NOMO-1 treated with DMSO at 0.1 percent for 48 hours (cell line): Measurements from ENCODE around the gene AGAP1.
A peak's percentile ranks its signal among the peaks of the same experiment; 100 is the strongest.
"Not testable (repeated sequence)": the region's sequence is repeated elsewhere in the genome, so short reads cannot be mapped to it uniquely, and the experiment has no call there.

Experiments
- DNase-seq: peaks from one replicate; lab custom pipeline; 2025; ENCODE audit not compliant: unreplicated experiment; lab: John Stamatoyannopoulos, UW

AGAP1 gene

GRCh38 chr2:235930701-235931100, 436.9 kb downstream of the AGAP1 start:
- no peak for DNase-seq

GRCh38 chr2:235931676-235932075, 437.8 kb downstream of the AGAP1 start:
- no peak for DNase-seq

- DNase-seq = no peak
Observed at GRCh38 chr2:235934059-235934773, 440.4 kb downstream of the AGAP1 start.

DNA sequence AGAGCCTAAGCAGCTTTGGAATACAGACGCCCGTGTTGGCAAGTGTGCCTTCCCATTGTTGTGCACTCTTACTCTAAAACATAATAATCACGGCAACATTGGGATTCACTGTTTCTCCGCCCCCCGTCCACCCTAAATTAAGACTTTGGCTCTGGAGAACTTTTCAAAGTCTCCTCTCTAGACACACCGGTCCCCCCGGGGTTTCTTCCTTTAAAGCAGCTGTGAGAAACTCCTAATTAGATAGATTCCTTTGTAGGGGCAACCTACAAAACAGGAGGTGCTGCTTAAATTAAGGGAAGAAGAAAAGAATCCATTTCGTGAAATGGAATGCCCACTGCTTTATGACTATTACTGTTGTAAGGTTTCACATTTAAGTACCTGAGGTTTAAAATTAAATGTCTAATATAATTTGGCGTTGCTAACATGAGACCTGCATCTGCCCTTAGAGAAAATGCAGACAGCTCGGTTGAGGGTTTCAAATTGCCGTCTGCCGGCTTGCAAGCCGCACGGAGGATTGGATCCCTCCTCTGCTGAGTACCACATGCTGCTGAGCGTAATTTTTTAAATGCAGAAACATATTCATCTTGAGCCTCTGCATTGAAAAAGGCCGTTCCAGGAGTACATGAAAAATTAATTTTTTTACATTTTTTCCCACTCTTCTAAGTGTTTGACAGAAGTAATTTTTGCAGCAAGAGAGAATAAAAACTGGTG, 441.1 kb downstream of the AGAP1 start:
- DNase-seq = no peak

DNA sequence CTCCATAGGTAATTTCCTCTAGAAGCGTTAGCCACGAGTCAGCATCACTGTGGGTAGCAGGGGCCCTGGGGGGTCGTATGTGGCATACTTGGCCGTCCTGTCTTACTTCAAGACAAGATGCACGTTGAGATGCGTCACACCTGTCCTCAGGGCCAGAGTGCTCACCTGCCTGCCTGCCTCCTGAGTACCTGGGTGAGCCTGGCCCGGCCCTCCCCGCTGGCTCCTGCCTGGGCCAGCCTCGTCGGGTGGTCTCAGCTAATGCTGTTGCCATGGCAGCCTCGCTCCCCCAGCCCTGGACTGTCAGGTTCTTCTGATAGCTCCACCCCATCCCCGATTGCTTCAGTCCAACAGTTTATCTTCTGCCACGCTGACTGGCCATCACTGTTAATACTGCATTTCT, 441.9 kb downstream of the AGAP1 start:
- no peak for DNase-seq

- DNase-seq = no peak
Observed at GRCh38 chr2:235936493-235936892, 442.6 kb downstream of the AGAP1 start.

DNA sequence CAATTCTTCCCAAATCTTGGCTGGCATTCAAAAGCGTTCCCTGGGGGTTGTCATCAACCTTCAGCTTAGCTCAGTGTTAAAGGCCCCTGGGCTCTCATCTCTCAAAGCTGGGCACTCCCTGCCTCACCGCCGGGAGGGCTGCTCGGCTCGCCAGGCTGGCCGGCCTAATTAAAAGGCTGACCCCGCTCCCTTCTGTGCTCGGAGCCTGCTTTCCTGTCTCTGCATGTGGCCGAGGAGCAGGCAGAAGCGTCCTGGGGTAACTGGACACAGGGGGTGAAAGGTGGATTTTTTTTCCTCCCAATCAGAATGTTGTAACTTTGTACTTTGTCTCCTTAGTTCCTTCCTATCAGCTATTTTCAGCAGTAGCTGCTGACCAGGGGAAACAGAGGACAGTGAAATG, 443.2 kb downstream of the AGAP1 start:
- DNase-seq = no peak

DNA sequence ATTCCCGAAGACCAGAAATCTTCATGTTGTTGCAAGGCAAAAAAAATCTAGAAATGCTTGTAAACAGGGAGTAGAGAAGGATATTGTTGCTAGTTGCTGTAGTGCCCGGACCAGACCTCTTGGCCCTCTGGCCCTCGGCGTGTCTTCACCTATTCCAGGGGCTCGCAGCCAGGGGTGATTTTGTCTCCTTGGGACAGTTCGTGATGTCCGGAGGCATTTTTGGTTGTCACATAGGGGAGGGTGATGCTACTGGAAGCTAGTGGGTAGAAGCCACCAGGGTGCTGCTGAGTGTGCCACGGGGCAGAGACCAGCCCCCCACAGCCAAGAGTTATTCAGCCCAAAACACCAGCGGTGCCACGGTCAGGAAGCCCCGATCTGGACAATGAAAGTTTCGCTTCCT, 443.7 kb downstream of the AGAP1 start:
- DNase-seq = no peak

DNA sequence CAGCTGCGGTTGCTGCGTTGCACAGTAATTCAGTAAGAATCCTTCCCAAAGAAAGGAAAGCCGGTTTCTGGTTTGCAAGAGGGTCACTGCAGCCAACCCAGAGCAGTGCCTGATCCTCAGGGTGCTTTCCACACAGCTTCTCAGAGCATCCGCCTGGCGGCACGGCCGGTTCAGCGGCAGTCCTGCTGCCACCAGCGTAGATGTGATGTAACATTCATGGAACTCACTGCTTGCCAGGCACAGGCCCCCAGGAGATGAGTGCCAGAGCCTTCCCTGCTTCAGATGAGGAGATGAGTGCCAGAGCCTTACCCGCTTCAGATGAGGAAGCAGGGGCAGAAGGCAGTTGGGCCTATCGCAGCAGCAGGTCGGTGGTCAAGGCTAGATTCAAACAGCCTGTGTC, 444.1 kb downstream of the AGAP1 start:
- DNase-seq = no peak

DNA sequence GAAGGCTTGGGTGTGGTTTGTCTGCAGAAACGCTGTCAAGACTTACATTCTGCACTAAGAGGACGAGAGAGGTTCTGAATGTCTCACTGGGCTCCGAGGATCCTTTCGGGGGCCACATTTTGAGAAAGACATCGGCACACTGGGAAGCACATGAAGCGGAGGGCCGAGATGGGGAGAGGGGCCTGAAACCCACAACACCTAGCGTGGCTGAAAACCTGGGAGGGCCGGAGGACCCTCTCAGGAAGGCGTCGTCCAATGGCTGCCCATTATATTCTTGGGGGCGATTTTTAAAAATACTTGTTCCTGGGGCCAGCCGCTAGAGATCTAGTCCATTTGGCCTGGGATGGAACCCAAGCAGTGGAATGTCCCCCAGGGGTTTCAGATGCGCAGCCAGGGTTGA, 444.8 kb downstream of the AGAP1 start:
- DNase-seq = no peak

DNA sequence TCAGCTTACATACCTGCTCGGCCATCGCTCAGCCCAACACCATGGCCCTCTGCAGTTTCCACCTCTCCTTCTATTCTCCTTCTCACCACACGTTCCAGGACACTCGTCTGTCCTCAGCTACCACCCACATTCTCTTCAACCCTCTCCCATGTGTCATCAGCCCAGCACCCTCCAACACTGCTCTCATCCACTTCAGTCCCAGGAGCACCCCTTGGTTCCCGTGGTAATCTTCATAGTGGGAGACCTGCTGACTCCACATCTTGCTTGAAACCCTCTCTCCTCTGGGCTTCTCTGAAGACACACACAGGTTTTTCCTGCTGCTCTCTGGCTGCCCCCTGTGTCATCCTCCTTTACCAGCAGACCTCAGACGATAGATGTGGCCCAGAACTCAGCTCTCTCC, 445.6 kb downstream of the AGAP1 start:
- no peak for DNase-seq

DNA sequence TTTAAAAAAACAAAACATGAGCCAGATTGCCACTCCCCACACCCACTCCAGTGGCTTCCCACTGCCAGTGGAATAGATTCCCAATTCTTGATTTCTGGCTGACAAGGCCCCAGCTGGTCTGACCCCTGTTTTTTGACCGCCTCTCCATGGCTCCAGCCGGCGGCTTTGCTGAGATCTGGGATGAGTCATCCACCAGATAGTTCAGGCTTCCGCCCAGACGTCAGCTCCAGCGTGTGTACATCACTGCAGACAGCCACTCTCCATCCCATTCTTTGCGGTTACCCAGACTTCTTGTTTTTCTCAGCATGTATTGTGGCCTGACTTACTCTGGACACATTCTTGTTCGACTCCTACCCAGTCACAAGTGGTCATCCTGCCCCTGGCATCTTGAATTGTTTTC, 446.5 kb downstream of the AGAP1 start:
- DNase-seq = peak; percentile 25

GRCh38 chr2:235944591-235944990, 450.7 kb downstream of the AGAP1 start:
- no peak for DNase-seq

DNA sequence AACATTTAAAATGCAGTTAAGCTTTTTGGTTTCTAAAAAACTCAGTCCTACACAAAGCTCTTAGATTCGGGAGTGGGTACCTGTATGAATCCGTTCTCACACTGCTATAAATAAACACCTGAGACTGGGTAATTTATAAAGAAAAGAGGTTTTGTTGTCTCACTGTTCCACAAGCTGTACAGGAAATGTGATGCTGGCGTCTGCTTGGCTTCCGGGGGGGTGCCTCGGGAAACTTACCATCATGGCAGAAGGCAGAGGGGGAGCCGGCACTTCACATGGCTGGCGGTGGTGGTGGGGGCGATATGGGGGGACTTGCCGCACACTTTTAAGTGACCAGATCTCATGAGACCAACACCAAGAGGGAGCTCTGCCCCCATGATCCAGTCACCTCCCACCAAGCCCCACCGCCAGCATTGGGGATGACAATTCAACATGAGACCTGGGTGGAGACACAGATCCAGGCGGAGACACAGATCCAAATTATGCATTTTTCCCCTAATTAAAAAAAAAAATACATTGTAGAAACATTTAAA, 451.8 kb downstream of the AGAP1 start:
- DNase-seq = no peak

DNA sequence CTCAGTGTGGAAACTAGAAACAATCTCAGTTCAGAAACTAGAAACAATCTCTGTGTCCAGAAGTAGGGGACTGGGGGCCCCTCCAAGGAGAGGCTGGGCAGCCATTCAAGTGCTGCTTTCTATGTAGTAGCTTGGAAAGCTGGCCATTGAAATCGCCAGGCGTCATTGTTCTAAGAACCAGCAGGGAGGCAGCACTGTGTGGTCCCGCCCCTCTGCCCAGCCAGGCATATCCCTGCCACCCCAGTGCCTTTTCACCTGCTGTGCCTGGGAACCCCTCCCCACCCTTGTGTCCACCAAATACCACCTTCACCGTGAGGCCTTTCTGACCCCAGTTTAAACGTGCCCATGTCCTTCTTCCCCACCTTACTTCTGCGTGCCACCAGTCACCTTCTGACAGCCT, 452.7 kb downstream of the AGAP1 start:
- DNase-seq = no peak

- not testable (repeated sequence) for DNase-seq
Observed at GRCh38 chr2:235947055-235947454, 453.2 kb downstream of the AGAP1 start.

GRCh38 chr2:235949567-235950472, 456.0 kb downstream of the AGAP1 start:
- no peak for DNase-seq

GRCh38 chr2:235950473-235950809, 456.6 kb downstream of the AGAP1 start:
- no peak for DNase-seq

DNA sequence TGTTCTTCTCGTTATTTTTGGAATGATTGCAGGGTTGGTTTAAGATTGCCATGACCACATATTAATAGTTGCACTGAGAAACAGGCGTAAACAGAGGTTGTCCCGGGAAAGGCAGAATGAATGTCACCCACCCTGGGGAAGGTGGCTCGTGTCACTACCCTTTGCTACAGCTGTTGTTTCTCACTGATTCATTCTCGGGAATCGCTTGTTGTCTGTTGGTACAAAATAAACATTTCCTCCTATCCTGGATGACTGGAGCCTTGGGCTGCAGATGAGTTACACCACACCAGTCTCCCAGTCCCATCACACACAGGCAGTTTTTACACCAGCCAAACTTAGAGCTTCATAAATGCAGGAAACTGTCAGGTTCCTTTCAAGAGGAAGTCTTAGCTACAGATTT, 457.6 kb downstream of the AGAP1 start:
- DNase-seq = no peak

GRCh38 chr2:235951982-235952381, 458.1 kb downstream of the AGAP1 start:
- DNase-seq = no peak

DNA sequence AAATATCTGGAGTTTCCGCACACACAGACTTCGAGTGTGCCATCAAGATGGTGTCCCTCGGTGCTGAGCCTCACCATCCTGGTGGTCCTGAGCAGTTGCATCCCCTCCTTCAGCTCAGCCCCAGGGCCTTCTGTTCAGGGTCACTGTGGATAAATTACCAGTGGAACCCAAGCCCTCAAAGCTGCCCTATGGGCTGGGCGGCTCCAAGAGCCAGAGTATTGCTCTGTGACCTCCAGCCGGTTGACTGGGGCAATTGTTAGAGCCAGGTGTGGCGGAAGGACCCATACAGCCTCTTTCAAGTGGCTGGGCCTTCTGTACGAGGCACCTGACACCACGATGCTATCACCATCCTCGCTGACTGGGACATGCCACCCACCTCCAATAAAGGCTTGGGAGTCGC, 458.9 kb downstream of the AGAP1 start:
- DNase-seq = no peak

DNA sequence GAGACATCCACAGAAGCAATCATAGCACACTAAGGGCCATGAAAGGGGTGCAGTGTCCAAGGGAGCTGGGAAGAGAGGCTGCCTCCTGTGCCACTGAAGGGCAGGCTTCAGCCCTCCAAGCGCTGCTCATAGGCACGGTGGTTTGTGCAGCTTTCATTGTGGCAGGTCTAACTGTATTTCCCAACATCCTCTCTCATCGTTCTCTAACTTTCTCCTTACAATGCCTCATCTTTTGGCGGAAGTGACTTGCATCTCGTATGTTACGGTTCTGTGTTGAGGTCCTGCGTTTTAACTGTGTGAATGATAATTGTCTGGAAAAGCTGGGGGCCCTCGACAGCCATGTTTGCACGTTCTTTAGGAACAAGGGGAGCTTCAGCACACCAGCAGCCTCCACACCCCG, 460.4 kb downstream of the AGAP1 start:
- no peak for DNase-seq
